H1 (cell line): Measurements from ENCODE around the gene OSBP2. TPM values are rescaled to one million over a fixed set of nuclear protein-coding genes. Genes with fewer than 3 reads are reported as not detected.

Experiments
- CTCF ChIA-PET: fragments of 300-600 bp; sonication (Branson Sonifier 250); formaldehyde crosslinking; loops from one replicate; lab custom pipeline; 2021; ENCODE audit not compliant: partially characterized antibody; lab: Charles Lee
- POLR2A ChIA-PET: fragments of 300-600 bp; sonication (Branson Sonifier 250); formaldehyde crosslinking; loops from one replicate; lab custom pipeline; 2021; ENCODE audit warnings: inconsistent platforms; ENCODE audit not compliant: partially characterized antibody; lab: Charles Lee
- DNase-seq, 2 experiments: peaks; one replicate each; pipeline versions ENCODE4 v3.0.0 to v3.0.0-alpha.2; 2010 to 2022; ENCODE audit warnings: low spot score in 2 of 2, low read depth in 1 of 2, mixed read lengths in 1 of 2
- FAIRE-seq: peaks from 2 replicates; lab custom pipeline; 2011; peaks lifted over from hg19 to GRCh38; lab: Jason Lieb, UNC
- H2AFZ ChIP-seq: 2 replicates; pipeline ENCODE4 v1.8.1; 2012; ENCODE audit warnings: low read length, inconsistent platforms
- H2AK5ac ChIP-seq: 2 replicates; pipeline ENCODE4 v1.6.1; 2013; ENCODE audit warnings: low read depth, low read length
- H2BK120ac ChIP-seq: replicated peaks from 2 replicates; pipeline ENCODE3; 2013; ENCODE audit warnings: low read depth, low read length, inconsistent platforms
- H2BK12ac ChIP-seq: 2 replicates; pipeline ENCODE4 v1.6.1; 2013; ENCODE audit warnings: low read depth, low read length
- H2BK15ac ChIP-seq: 2 replicates; pipeline ENCODE4 v1.6.1; 2013; ENCODE audit warnings: low read length
- H2BK20ac ChIP-seq: 2 replicates; pipeline ENCODE4 v1.6.1; 2013; ENCODE audit warnings: low read length
- H2BK5ac ChIP-seq: 2 replicates; pipeline ENCODE4 v1.6.1; 2013; ENCODE audit warnings: low read depth, low read length
- H3K14ac ChIP-seq: 2 replicates; pipeline ENCODE4 v1.6.1; 2013; ENCODE audit warnings: inconsistent platforms; ENCODE audit not compliant: insufficient read length
- H3K18ac ChIP-seq: 2 replicates; pipeline ENCODE4 v1.6.1; 2013; ENCODE audit warnings: low read length; ENCODE audit errors: extremely low read depth
- H3K23ac ChIP-seq: 2 replicates; pipeline ENCODE4 v1.6.1; 2013; ENCODE audit warnings: inconsistent platforms; ENCODE audit not compliant: insufficient read length
- H3K23me2 ChIP-seq: 2 replicates; pipeline ENCODE4 v1.6.1; 2013; ENCODE audit warnings: low read depth, low read length
- H3K27ac ChIP-seq: 2 replicates; pipeline ENCODE4 v1.6.1; 2011; ENCODE audit warnings: low read depth, low read length, inconsistent platforms
- H3K27me3 ChIP-seq, 4 experiments: replicated peaks in 1 of 4; 1 replicate in 1 of 4; 2 replicates in 3 of 4; pipeline versions ENCODE4 v1.6.1 to v1.8.1; 2011 to 2013; ENCODE audit warnings: low read length in 3 of 4, mild to moderate bottlenecking in 3 of 4, inconsistent platforms in 2 of 4, mixed read lengths in 2 of 4, moderate library complexity in 1 of 4; ENCODE audit not compliant: control insufficient read depth in 3 of 4, insufficient read depth in 3 of 4; ENCODE audit errors: extremely low read depth in 1 of 4
- H3K36me3 ChIP-seq, 4 experiments: 2 replicates each; pipeline versions ENCODE4 v1.6.1 to v1.8.1; 2011 to 2013; ENCODE audit warnings: mild to moderate bottlenecking in 4 of 4, low read length in 3 of 4, moderate library complexity in 2 of 4, control low read depth in 1 of 4, inconsistent platforms in 1 of 4; ENCODE audit not compliant: insufficient read depth in 4 of 4, control insufficient read depth in 2 of 4
- H3K4ac ChIP-seq: replicated peaks from 2 replicates; pipeline ENCODE3; 2013; ENCODE audit warnings: low read length, low read depth, mixed read lengths, inconsistent platforms; ENCODE audit not compliant: insufficient read length
- H3K4me1 ChIP-seq, 4 experiments: replicated peaks in 1 of 4; 1 replicate in 1 of 4; 2 replicates in 3 of 4; pipeline versions ENCODE4 v1.6.1 to v1.8.1; 2011 to 2013; ENCODE audit warnings: low read length in 3 of 4, inconsistent platforms in 2 of 4, mixed read lengths in 1 of 4; ENCODE audit not compliant: insufficient read depth in 4 of 4, control insufficient read depth in 3 of 4
- H3K4me2 ChIP-seq, 2 experiments: 2 replicates each; pipeline versions ENCODE4 v1.6.1 to v1.8.1; 2011 to 2013; ENCODE audit warnings: low read depth in 2 of 2, low read length in 2 of 2, control low read depth in 1 of 2, inconsistent platforms in 1 of 2, mild to moderate bottlenecking in 1 of 2; ENCODE audit not compliant: insufficient read depth in 1 of 2
- H3K4me3 ChIP-seq, 4 experiments: fragments of 200-600, 300-600 bp in 1 of 4; sonication (generic), shearing (Covaris generic), sonication (Bioruptor Twin) in 1 of 4; 2 replicates each; pipeline versions ENCODE4 v1.5.1 to v1.8.1; 2011 to 2016; ENCODE audit warnings: low read length in 4 of 4, low read depth in 3 of 4, control low read depth in 2 of 4, inconsistent platforms in 2 of 4, mild to moderate bottlenecking in 2 of 4, mixed read lengths in 1 of 4, moderate library complexity in 1 of 4; ENCODE audit not compliant: insufficient read depth in 2 of 4; ENCODE audit errors: extremely low read depth in 1 of 4
- H3K56ac ChIP-seq: replicated peaks from 2 replicates; pipeline ENCODE3; 2013; ENCODE audit warnings: low read depth, mild to moderate bottlenecking, mixed read lengths, low read length, inconsistent platforms; ENCODE audit not compliant: insufficient read length
- H3K79me1 ChIP-seq: 2 replicates; pipeline ENCODE4 v1.6.1; 2013; ENCODE audit warnings: low read depth, low read length, control low read depth
- H3K79me2 ChIP-seq, 2 experiments: 2 replicates each; pipeline versions ENCODE4 v1.6.1 to v1.8.1; 2012 to 2013; ENCODE audit warnings: low read length in 2 of 2, mild to moderate bottlenecking in 2 of 2, inconsistent platforms in 1 of 2; ENCODE audit not compliant: insufficient read depth in 2 of 2, control insufficient read depth in 1 of 2
- H3K9ac ChIP-seq, 4 experiments: replicated peaks in 1 of 4; 1 replicate in 1 of 4; 2 replicates in 3 of 4; pipeline versions ENCODE4 v1.6.1 to v1.8.1; 2011 to 2013; ENCODE audit warnings: low read depth in 3 of 4, low read length in 3 of 4, control low read depth in 2 of 4, mild to moderate bottlenecking in 2 of 4, moderate library complexity in 2 of 4, inconsistent platforms in 1 of 4; ENCODE audit errors: extremely low read depth in 1 of 4
- H3K9me3 ChIP-seq, 2 experiments: 2 replicates each; pipeline versions ENCODE4 v1.6.1 to v1.8.1; 2012 to 2013; ENCODE audit warnings: mild to moderate bottlenecking in 2 of 2, moderate library complexity in 2 of 2, control low read depth in 1 of 2, inconsistent platforms in 1 of 2, low read depth in 1 of 2, low read length in 1 of 2, mixed read lengths in 1 of 2; ENCODE audit not compliant: insufficient read depth in 2 of 2
- H4K20me1 ChIP-seq, 2 experiments: replicated peaks in 1 of 2; 2 replicates each; pipeline versions ENCODE3 to v1.8.1; 2011 to 2013; ENCODE audit warnings: inconsistent platforms in 2 of 2, low read length in 2 of 2, mild to moderate bottlenecking in 1 of 2; ENCODE audit not compliant: insufficient read depth in 2 of 2, control insufficient read depth in 1 of 2
- H4K5ac ChIP-seq: 2 replicates; pipeline ENCODE4 v1.6.1; 2013; ENCODE audit warnings: low read length, low read depth, mixed read lengths, inconsistent platforms; ENCODE audit not compliant: insufficient read length
- H4K8ac ChIP-seq: 2 replicates; pipeline ENCODE4 v1.8.0; 2013; ENCODE audit warnings: mild to moderate bottlenecking, moderate library complexity, low read length, inconsistent platforms; ENCODE audit not compliant: insufficient read depth; ENCODE audit errors: extremely low read depth
- H4K91ac ChIP-seq: replicated peaks from 2 replicates; pipeline ENCODE3; 2013; ENCODE audit warnings: low read length, mixed read lengths, inconsistent platforms; ENCODE audit not compliant: insufficient read length
- ASH2L ChIP-seq: fragments of 200-600, 300-600 bp; sonication (generic); IDR thresholded peaks from one replicate; pipeline ENCODE4 v1.7.1; 2017; ENCODE audit warnings: low read length
- ATF2 ChIP-seq: IDR thresholded peaks from 2 replicates; pipeline ENCODE4 v1.6.1; 2012; ENCODE audit warnings: low read length, inconsistent platforms
- CREB1 ChIP-seq: IDR thresholded peaks from 2 replicates; pipeline ENCODE4 v1.6.1; 2012; ENCODE audit warnings: inconsistent platforms
- EGR1 ChIP-seq: IDR thresholded peaks from 2 replicates; pipeline ENCODE4 v1.6.1; 2011; ENCODE audit warnings: low read depth, low read length, borderline replicate concordance
- EP300 ChIP-seq, 2 experiments: IDR thresholded peaks; 1 replicate in 1 of 2; 2 replicates in 1 of 2; pipeline ENCODE4 v1.6.1; 2011 to 2012; ENCODE audit warnings: low read depth in 2 of 2, low read length in 2 of 2, mild to moderate bottlenecking in 2 of 2, borderline replicate concordance in 1 of 2, inconsistent platforms in 1 of 2, moderate library complexity in 1 of 2
- KDM4A ChIP-seq: IDR thresholded peaks from one replicate; pipeline ENCODE4 v1.7.1; 2012; ENCODE audit warnings: low read depth, mild to moderate bottlenecking, moderate library complexity, low read length, inconsistent platforms; ENCODE audit not compliant: severe bottlenecking
- RNF2 ChIP-seq: fragments of 200-900, 300-1000 bp; sonication (generic); IDR thresholded peaks from 2 replicates; pipeline ENCODE4 v1.7.1; 2016; ENCODE audit warnings: borderline replicate concordance, low read depth, mild to moderate bottlenecking, antibody characterized with exemption, low read length; ENCODE audit not compliant: poor library complexity, severe bottlenecking; ENCODE audit errors: missing control alignments
- SP1 ChIP-seq: IDR thresholded peaks from 2 replicates; pipeline ENCODE4 v1.6.1; 2011; ENCODE audit warnings: low read depth, low read length
- SUZ12 ChIP-seq: fragments of 200-600 bp; sonication (generic); IDR thresholded peaks from 2 replicates; pipeline ENCODE4 v1.6.1; 2012; ENCODE audit warnings: mild to moderate bottlenecking, inconsistent platforms, low read length, moderate library complexity, mixed read lengths
- TAF1 ChIP-seq: IDR thresholded peaks from 2 replicates; pipeline ENCODE4 v1.6.1; 2011; ENCODE audit warnings: mild to moderate bottlenecking, low read depth, low read length
- TBP ChIP-seq: IDR thresholded peaks from 2 replicates; pipeline ENCODE4 v1.6.1; 2011; ENCODE audit warnings: low read depth, low read length, improper control_type of control experiment
- WGBS, 2 experiments: shearing (Covaris generic) in 1 of 2; methylation state at CpG; one replicate each; pipeline versions ENCODE4 v1.1.6 to v1.1.7; 2013 to 2015; ENCODE audit warnings: low lambda C conversion rate in 2 of 2, mixed read lengths in 2 of 2, inconsistent platforms in 1 of 2, low coverage in 1 of 2, missing lambda C conversion rate in 1 of 2; ENCODE audit not compliant: insufficient replicate concordance in 2 of 2, insufficient coverage in 1 of 2, insufficient read length in 1 of 2; ENCODE audit errors: extremely low coverage in 1 of 2, missing lambda C conversion rate in 1 of 2; 5-methylcytosine and 5-hydroxymethylcytosine counted together
- polyA plus RNA-seq, 7 experiments: library from polyadenylated mRNA; depleted of rRNA in 3 of 7; stranded (reverse) in 5 of 7; unstranded in 2 of 7; fragments of >200 nt in 5 of 7; fragments of 200-250 nt in 2 of 7; gene quantifications; 1 replicate in 5 of 7; 2 replicates in 1 of 7; 4 replicates in 1 of 7; pipeline versions ENCODE4 v1.2.1 to v1.2.3, GENCODE V29; 2011 to 2013; ENCODE audit warnings: missing spikeins in 2 of 7, mixed read lengths in 2 of 7
- total RNA-seq: library from RNA; stranded (reverse); fragmentation: NEBNext Ultra II Directional; extraction: Animal tissue kit (Norgen Biotek cat#: 25700); gene quantifications from 2 replicates; pipeline ENCODE4 v1.2.1, GENCODE V29; 2021

Gene OSBP2
- total and polyA plus RNA-seq, 2 of the 8 experiments (the other 6 are each of a cell fraction or from before 2014, with no cell fraction given), result 3.4 to 3.7 TPM

GRCh38 chr22:30650508-30651116 lies 44.1 kb upstream of the OSBP2 start:
- H2BK15ac ChIP-seq, result no peak overlapping the region; the same call in none of the 2 replicates
- TF ChIP-seq TBP (no peak), TAF1 (no peak), KDM4A (no peak), RNF2 (no peak), CREB1 (no peak), ATF2 (no peak), ASH2L (no peak), SUZ12 (no peak), EP300 (IDR thresholded peaks at IDR 0.05; ENCODE audit: borderline replicate concordance in 1 of 2, low read depth in 2 of 2, low read length in 2 of 2) (no peak), EGR1 (no peak), SP1 (no peak)

More at GRCh38 chr22:30650508-30651116, 44.1 kb upstream of the OSBP2 start:
- H3K4me2 ChIP-seq, result no peak overlapping the region
- H2BK12ac ChIP-seq, result peak overlapping the region; percentile 77; the same call in 1 of the 2 replicates
- CTCF ChIA-PET, result interaction anchor here (0.7 to 10.5 kb wide), 7 partner anchors 13 to 500 kb away, joined by 3 to 74 read pairs (median 5); partner anchors contain the start of genes DUSP18 and SLC35E4
- H3K23me2 ChIP-seq, result no peaks in the 10 kb centered on the region
- 0 out of 2 replicates have a peak overlapping the region, but pooled peaks have one; percentile 19 for H3K18ac ChIP-seq
- H3K56ac ChIP-seq, result no peak overlapping the region
- no peak overlapping the region for H4K5ac ChIP-seq
- peaks cover 3 to 7% (median 3%) of the 10 kb centered on the region in 4 experiments; a peak in 6 of 7 replicates for H3K4me1 ChIP-seq
- H4K8ac ChIP-seq, result peak overlapping the region; percentile 11; the same call in 1 of the 2 replicates
- H2BK120ac ChIP-seq, result no peak overlapping the region
- H2BK5ac ChIP-seq, result no peak overlapping the region
- H3K36me3 ChIP-seq, result no peaks in the 10 kb centered on the region
- H3K79me2 ChIP-seq, result no peaks in the 10 kb centered on the region
- POLR2A ChIA-PET, result no interaction called here
- no peaks in the 10 kb centered on the region for H3K27me3 ChIP-seq
- no peak overlapping the region for H3K27ac ChIP-seq
- WGBS, 2 experiments, result 85% methylated on average over 5 of the region's 5 CpGs; no CpG with 5 or more reads in 1 of the 2 experiments
- 0 out of 2 replicates have a peak overlapping the region, but pooled peaks have one; percentile 48 for H2BK20ac ChIP-seq
- H3K79me1 ChIP-seq, result no peaks in the 10 kb centered on the region
- no peak overlapping the region for H2AK5ac ChIP-seq
- H3K9me3 ChIP-seq, result no peaks in the 10 kb centered on the region
- H3K9ac ChIP-seq, result 0 out of 7 replicates have a peak overlapping the region, but pooled peaks of 1 of the 4 experiments have one; percentile 10
- no peak overlapping the region for H3K4me3 ChIP-seq
- no peak for DNase-seq
- H4K20me1 ChIP-seq, result peaks cover 0 to 2% of the 10 kb centered on the region in 2 experiments
- FAIRE-seq, result no peak
- H3K14ac ChIP-seq, result no peak overlapping the region
- H4K91ac ChIP-seq, result peak overlapping the region; percentile 8
- peak overlapping the region; percentile 47 for H3K4ac ChIP-seq
- no peak overlapping the region for H3K23ac ChIP-seq
- H2AFZ ChIP-seq, result no peak overlapping the region
